HCT116 (cell line): ENCODE results near the gene DOCK1.

ENCODE experiments used
- CTCF ChIP-seq, 3 experiments: fragments of 200-600 bp in 1 of 3; sonication (generic) in 1 of 3; IDR thresholded peaks in 2 of 3; conservative IDR thresholded peaks in 1 of 3; 2 replicates each; pipeline ENCODE4 v1.5.1; 2012 to 2017; ENCODE audit warnings: low read depth in 2 of 3, low read length in 2 of 3, antibody characterized with exemption in 1 of 3, borderline replicate concordance in 1 of 3, control low read depth in 1 of 3, mild to moderate bottlenecking in 1 of 3, mixed read lengths in 1 of 3, mixed run types in 1 of 3, moderate library complexity in 1 of 3; ENCODE audit not compliant: insufficient read depth in 1 of 3
- EZH2 ChIP-seq: fragments of 200-600 bp; sonication (generic); IDR thresholded peaks from 2 replicates; pipeline ENCODE4 v1.6.1; 2017; ENCODE audit warnings: antibody characterized with exemption, mixed run types
- POLR2AphosphoS5 ChIP-seq: IDR thresholded peaks from 2 replicates; pipeline ENCODE4 v1.6.1; 2011; ENCODE audit warnings: mild to moderate bottlenecking, low read depth, low read length, moderate library complexity

GRCh38 chr10:127234306-127234800 is 329.1 kb downstream of the DOCK1 start:
- TF ChIP-seq POLR2AphosphoS5 (no peak), CTCF (IDR thresholded peaks at IDR 0.05 in 2 of 3, conservative IDR thresholded peaks at IDR 0.05 in 1 of 3; ENCODE audit: borderline replicate concordance in 1 of 3, insufficient read depth in 1 of 3, low read depth in 2 of 3, low read length in 2 of 3) (no peak), EZH2 (no peak)
